NCI-H345 treated with DMSO at 0.1 percent for 48 hours (cell line): ENCODE data around the gene RALBP1.

Experiments used
- DNase-seq: peaks from one replicate; lab custom pipeline; 2025; ENCODE audit not compliant: unreplicated experiment; lab: John Stamatoyannopoulos, UW

Gene RALBP1

DNA sequence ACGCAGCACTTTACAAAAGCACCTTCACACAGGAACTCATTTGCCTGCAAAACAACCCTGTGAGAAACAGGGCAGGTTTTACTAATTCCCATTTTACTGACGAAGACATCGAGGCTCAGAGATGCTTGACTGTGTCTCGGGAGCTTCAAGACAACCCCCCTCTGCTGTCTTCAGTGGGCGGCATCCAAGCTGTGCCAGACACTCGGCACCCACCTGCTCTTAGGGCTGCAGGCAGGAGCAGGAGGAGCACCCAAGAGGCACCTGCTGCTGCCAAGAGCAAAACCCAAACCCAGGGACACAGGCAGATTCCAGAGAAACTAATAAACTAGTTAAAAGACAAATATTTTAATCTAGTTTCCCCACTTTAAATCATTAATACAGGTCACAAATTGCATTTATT is 71.2 kb downstream of the RALBP1 start:
- no peak for DNase-seq

GRCh38 chr18:9547782-9548181 is 72.5 kb downstream of the RALBP1 start:
- DNase-seq: peak; percentile 78

DNA sequence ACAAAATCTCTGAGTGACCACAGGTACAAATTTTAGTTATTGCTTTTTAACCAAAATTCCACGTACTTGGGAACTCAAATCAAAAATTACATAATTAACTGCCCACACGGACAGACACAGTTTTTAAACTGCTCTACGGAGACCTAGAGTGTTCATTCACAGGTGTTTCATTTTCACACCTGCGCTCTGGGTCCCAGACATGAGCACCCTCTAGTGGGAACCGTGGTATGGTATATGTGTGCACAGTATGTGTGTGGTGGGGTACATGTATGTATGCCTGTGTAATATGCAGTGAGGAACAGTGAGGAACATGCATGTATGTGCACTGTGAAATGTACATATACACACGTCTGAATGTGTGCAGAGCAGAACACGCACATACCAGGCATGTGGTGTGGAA is 74.1 kb downstream of the RALBP1 start:
- no peak for DNase-seq

DNA sequence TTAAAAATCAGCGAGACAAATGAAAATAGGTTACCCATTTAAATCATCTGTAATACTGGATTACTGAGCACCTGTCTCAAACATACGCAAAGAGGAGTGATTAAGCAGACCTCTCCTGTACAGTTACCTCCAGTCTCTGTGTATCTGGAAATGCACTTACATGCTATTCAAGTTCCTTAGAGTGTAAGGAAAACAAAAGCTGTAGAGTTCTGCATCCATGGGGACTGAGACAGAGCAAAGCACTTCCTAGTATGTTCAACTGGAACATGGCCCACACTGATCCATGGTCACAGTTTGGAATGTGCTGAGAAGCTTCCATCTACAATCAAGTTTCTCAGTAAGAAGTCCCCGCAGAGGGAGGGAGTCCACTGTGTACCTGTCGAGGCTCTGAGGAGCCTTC is 75.1 kb downstream of the RALBP1 start:
- DNase-seq: no peak

DNA sequence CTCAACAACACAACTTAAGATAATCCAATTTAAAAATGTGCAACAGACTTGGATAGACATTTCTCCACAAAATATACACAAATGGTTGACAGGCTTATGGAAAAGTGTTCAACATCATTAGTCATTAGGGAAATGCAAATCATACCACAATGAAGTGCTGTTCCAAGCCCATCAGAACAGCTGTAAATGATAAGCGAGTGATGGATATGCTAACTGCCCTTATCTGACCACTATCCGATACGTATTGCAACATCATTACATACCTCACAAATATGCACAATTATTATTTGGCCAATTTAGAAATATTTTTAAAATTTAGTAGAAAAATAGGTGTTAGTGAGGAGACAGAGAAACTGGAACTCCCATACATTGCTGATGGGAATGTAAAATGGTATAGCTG is 76.9 kb downstream of the RALBP1 start:
- DNase-seq: no peak

DNA sequence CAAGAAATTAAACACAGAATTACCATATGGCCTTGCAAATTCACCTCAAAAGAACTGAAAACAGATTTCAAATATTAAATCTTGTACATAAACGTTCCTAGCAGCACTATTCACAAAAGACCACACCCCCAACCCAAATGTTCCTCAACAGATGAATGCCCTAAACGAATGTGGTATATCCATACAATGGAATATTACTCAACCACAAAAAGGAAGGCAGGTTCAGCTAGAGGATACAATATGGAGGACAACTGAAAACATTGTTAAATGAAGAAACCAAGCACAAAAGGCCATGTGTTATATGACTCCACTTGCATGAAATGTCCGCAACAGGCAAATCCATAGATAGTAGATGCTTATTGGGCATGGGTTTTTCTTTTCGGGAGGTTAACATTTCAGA is 77.3 kb downstream of the RALBP1 start:
- no peak for DNase-seq

DNA sequence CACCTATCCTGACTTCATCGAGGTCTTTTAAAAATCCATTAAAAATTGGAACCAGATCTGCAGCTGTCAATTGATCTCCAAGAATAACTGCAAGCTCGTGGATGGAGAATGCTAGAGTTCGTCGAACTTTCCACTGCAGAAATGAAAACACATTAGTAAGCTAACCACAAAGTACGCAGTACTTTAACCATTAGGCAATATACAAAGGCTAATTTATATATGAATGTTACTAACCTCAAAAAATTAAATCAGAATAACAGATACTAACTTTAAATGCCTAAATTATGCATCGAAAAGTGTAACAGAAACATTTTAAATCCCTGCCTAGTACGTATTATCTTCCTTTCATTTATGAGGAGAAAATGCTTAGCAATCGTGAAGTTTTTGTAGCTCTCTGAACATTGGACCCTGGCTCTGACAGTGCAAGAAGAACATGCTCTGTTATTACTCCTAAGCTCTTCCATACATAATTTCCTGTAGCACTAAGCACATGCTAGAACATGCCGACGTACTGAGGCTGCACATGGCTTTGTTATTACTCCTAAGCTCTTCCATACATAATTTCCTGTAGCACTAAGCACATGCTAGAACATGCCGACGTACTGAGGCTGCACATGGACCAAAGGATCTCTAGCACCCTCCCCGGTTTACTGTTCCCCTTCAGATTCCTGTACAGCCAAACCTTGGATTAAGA is 82.1 kb downstream of the RALBP1 start:
- no peak for DNase-seq

DNA sequence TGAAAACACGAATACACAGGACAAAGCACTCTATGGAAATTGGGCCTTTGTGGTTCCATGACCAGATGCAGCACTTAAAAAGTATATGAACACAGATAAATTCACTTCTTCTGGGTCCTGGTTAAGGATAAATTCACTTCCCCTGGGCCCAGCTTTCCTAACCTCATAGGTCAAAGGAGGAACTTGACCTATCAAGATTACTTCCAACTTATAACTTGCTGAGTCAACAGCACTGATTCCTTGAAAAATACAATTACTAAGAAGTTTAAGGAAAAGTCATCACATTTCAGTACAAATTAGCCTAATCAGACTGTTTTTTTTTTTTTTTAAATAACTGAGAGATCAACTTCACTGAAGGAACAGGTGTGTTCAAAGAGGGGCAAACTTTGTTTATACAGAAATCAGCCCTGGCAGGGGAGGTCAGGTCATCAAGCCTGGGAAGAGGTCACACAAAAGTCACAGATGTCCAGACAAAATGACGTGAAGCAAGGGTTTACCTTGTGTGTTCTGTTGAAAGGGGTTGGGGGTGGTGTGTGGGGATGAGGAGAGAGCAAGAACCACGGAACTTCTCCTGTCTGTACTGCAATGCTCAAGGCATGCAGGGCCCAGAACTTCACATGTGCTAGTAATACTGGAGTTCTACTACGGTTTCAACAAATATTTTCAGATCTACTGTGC is 83.2 kb downstream of the RALBP1 start:
- DNase-seq: no peak

- DNase-seq: no peak
These were observed 83.9 kb downstream of the RALBP1 start for GRCh38 chr18:9559253-9559652.

- no peak for DNase-seq
These were observed 86.4 kb downstream of the RALBP1 start for GRCh38 chr18:9561759-9562158.

DNA sequence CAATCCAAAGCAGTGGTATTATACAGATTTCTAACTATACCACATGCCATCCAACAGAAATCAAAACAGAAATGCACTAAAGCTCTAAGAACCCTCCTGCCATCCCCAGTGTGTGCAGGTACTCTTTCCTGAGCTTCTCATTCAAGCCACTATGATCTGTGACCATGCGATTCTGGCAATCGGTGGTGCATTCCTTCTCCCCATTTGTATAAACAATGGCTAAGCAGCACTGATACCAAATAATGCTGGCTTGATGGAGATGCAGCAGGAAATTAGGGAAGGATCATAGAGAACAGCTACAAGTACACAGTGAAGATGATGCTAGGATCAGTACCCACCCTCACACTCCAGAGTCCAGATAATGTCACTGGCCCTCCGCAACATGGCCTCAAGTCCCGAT is 87.3 kb downstream of the RALBP1 start:
- DNase-seq: no peak

DNA sequence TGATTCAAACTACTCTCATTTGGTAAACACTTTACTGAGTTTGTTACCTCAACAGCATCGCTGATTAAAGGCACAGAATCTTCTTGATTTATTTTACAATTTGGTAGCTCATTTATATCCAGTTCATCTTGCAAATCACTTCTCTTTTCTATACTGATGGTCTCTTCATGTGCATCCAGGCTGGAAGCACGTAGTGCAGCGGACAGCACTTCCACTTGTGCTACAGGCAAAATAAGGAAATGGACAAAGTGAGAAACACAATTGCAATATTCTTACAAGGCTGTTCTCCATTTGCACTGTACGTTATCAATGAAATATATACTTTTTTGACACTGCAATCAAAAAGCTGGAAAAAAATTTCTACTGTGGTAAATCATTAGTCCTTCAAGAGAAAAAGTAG is 88.0 kb downstream of the RALBP1 start:
- no peak for DNase-seq

- DNase-seq: no peak
These were observed 90.1 kb downstream of the RALBP1 start for GRCh38 chr18:9565407-9565806.

- no peak for DNase-seq
These were observed 92.9 kb downstream of the RALBP1 start for GRCh38 chr18:9568186-9568585.

- DNase-seq: no peak
These were observed 93.9 kb downstream of the RALBP1 start for GRCh38 chr18:9569178-9569577.

GRCh38 chr18:9570255-9570654 is 94.9 kb downstream of the RALBP1 start:
- no peak for DNase-seq

DNA sequence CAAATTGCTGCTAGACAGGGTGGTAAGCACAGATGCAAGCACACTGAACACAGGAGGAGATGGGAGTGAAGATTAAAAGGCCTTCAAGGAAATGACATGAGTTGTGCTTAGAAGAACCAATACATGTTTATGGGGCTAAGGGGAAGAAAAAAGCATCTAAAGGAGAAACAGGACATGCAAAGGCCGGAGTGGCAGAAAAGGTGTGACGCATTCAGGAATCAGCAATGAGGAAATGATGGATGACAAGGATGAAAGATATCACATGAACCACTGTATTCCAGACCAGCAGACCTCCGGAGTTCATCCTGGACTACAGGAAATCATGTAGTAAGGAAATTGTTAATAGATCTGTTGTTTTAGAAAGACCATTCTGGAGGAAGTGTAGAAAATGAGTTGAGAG is 96.2 kb downstream of the RALBP1 start:
- no peak for DNase-seq

- DNase-seq: no peak
These were observed 99.3 kb downstream of the RALBP1 start for GRCh38 chr18:9574473-9575115.

GRCh38 chr18:9575558-9575957 is 100.2 kb downstream of the RALBP1 start:
- no peak for DNase-seq

- DNase-seq: no peak
These were observed 102.0 kb downstream of the RALBP1 start for GRCh38 chr18:9577361-9577760.

DNA sequence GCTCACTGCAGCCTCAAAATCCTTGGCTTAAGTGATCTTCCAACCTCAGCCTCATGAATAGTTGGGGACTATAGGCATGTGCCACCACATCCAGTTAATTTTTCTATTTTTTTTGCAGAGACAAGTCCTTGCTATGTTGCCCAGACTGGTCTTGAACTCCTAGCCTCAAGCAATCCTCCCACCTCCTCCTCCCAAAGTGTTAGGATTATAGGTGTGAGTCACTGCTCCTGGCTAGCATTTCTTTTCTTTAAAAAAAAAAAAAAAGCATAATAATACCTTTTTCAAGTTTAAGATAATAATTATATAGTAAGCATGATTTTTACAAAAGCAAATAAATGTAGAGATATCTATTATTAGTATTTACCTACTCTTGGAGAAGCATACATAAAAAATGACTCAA is 103.0 kb downstream of the RALBP1 start:
- DNase-seq: no peak

DNA sequence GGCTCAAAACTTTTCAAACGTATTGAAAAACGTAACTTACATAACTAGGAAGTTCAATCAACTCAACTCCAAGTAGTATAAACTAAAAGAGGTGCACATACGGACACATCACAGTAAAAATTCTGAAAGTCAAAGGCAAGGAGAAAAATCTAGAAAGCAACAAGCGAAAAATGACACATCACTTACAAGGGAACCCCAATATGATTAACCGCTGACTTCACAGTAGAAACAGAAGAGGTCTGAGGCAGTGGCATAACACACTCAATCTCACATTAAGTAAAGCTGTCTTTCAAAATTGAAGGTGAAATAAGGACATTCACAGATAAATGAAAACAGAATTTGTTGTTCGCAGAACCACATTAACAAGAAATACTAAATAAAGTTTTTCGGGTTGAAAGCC is 106.4 kb downstream of the RALBP1 start:
- no peak for DNase-seq
